Glutamatergic neuron (in vitro differentiated cells): ENCODE data around the gene UNC13D. TPM values are rescaled to one million over a fixed set of nuclear protein-coding genes. Genes with fewer than 3 reads are reported as not detected.
"Not testable (repeated sequence)": the region's sequence is repeated elsewhere in the genome, so short reads cannot be mapped to it uniquely, and the experiment has no call there.

ENCODE experiments used
- DNase-seq: peaks from one replicate; pipeline ENCODE4 v3.0.0; 2022
- H3K27ac Mint-ChIP-seq: one replicate; pipeline ENCODE4 v1.8.0; 2020; ENCODE audit warnings: mild to moderate bottlenecking, mixed read lengths, inconsistent platforms; ENCODE audit not compliant: unreplicated experiment
- H3K27me3 Mint-ChIP-seq: one replicate; pipeline ENCODE4 v1.8.0; 2020; ENCODE audit warnings: mild to moderate bottlenecking, moderate library complexity, mixed read lengths, inconsistent platforms; ENCODE audit not compliant: unreplicated experiment
- H3K36me3 Mint-ChIP-seq: one replicate; pipeline ENCODE4 v1.8.0; 2020; ENCODE audit warnings: mild to moderate bottlenecking, mixed read lengths, inconsistent platforms; ENCODE audit not compliant: unreplicated experiment
- H3K4me1 Mint-ChIP-seq: one replicate; pipeline ENCODE4 v1.8.0; 2020; ENCODE audit warnings: mild to moderate bottlenecking, low read depth, mixed read lengths, inconsistent platforms; ENCODE audit not compliant: unreplicated experiment
- H3K4me3 Mint-ChIP-seq: one replicate; pipeline ENCODE4 v1.8.0; 2020; ENCODE audit warnings: mild to moderate bottlenecking, mixed read lengths, inconsistent platforms; ENCODE audit not compliant: unreplicated experiment
- H3K9me3 Mint-ChIP-seq: one replicate; pipeline ENCODE4 v1.8.0; 2020; ENCODE audit warnings: mild to moderate bottlenecking, moderate library complexity, mixed read lengths, inconsistent platforms; ENCODE audit not compliant: unreplicated experiment
- total RNA-seq: library from RNA; stranded (reverse); fragmentation: NEBNext Ultra II Directional; extraction: Animal tissue kit (Norgen Biotek cat#: 25700); gene quantifications from one replicate; pipeline ENCODE4 v1.2.1, GENCODE V29; 2021; ENCODE audit not compliant: unreplicated experiment
- TF ChIP-seq, protein P1 (sequence below): fragments of 200-600 bp; sonication (generic); IDR thresholded peaks from one replicate; pipeline ENCODE4 v1.5.0; 2021; ENCODE audit not compliant: partially characterized antibody, unreplicated experiment

The UNC13D gene
- total RNA-seq, 1 donor from 2014 or later: 2.4 TPM

DNA sequence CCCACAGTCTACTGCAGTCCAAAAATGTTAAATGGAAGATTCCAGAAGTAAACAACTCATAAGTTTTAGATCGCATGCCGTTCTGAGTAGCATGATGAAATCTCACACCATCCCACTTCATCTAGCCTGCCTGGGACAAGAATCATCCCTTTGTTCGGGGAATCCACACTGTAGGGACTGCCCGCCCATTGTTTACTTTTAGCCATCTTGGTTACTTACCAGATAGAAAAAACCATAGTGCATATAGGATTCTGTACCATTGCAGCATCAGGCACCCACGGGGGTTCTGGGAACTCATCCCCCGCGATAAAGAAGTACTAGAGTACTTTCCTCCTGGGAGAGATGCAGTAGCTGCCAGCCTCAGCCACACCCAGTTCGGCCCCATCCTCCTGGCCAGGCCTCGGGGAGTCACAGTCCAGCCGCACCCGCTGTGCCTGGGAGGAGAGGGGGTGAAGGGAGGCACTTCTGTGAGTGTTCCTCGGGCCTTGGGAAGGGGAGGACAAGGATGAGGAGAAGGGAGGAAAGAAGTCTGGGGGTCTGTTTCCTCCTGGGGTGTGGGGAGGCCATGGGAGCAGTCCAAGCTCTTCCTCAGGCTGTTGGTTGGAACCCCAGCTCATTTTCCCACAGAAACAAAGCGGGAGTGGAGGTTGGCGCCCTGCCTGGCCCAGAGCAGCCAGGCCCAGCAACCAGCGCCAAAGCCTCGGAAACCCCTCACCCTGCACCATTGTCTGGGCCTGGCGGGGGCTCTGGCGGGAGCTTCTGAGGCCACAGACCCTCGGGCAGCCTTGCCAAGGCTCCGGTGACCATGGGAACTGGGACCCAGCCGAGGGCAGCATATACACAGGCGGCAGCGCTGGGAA is 25.3 kb upstream of the UNC13D start:
- Mint-ChIP-seq H3K27ac (no peak overlapping the region), H3K36me3 (no peaks in the 10 kb centered on the region), H3K27me3 (peaks cover 6% of the 10 kb centered on the region), H3K4me1 (peaks cover 4% of the 10 kb centered on the region), H3K9me3 (peaks cover 4% of the 10 kb centered on the region), H3K4me3 (no peak overlapping the region)
- TF ChIP-seq, protein P1, sequence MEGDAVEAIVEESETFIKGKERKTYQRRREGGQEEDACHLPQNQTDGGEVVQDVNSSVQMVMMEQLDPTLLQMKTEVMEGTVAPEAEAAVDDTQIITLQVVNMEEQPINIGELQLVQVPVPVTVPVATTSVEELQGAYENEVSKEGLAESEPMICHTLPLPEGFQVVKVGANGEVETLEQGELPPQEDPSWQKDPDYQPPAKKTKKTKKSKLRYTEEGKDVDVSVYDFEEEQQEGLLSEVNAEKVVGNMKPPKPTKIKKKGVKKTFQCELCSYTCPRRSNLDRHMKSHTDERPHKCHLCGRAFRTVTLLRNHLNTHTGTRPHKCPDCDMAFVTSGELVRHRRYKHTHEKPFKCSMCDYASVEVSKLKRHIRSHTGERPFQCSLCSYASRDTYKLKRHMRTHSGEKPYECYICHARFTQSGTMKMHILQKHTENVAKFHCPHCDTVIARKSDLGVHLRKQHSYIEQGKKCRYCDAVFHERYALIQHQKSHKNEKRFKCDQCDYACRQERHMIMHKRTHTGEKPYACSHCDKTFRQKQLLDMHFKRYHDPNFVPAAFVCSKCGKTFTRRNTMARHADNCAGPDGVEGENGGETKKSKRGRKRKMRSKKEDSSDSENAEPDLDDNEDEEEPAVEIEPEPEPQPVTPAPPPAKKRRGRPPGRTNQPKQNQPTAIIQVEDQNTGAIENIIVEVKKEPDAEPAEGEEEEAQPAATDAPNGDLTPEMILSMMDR: no peak
- no peak for DNase-seq

DNA sequence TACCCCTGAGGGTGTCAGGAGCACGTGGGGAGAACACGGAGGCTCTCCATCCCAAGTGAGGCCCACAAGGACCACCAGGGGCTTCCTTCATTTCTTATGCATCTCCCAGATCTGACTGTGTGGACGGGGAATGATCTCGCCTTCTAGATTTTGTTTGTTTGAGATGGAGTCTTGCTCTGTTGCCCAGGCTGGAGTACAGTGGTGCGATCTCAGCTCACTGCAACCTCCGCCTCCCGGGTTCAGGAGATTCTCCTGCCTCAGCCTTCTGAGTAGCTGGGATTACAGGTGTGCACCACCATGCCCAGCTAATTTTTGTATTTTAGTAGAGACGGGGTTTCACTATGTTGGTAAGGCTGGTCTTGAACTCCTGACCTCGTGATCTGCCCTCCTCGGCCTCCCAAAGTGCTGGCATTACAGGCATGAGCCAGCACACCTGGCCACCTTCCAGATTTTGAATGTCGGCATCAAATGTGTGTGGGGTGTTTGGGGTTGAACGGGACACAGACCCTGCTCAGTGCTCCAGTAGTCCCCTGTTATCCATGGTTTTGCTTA is 24.6 kb upstream of the UNC13D start:
- H3K4me1 Mint-ChIP-seq, DNase-seq, H3K27me3 Mint-ChIP-seq, H3K4me3 Mint-ChIP-seq, H3K9me3 Mint-ChIP-seq, H3K27ac Mint-ChIP-seq, H3K36me3 Mint-ChIP-seq: not testable (repeated sequence)

DNA sequence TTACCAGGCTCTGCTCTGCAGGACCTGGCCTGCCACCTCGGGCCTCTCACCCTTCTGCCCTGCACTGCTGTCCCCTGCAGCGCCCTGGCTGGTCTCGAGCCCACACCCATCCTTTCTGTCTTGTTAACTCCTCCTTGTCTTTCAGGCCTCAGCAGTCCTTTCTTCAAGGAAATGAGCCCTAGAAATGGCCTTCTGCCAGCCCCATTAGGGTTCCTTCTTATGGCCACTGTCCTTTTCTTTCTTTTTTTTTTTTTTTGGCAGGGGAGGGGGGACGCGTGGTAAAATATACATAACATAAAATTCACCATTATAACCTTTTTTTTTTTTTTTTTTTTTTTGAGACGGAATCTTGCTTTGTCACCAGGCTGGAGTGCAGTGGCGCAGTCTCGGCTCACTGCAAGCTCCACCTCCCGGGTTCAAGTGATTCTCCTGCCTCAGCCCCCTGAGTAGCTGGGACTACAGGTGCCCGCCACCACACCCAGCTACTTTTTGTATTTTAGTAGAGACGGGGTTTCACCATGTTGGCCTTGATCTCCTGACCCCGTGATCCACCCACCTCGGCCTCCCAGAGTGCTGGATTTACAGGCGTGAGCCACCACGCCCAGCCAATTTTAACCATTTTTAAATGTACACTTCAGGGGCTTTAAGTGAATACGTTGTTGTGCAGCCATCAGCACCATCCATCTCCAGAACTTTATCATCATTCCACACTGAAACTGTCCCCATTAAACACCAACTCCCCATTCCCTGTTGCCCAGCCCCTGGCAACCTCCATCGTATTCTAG is 21.4 kb upstream of the UNC13D start:
- peak overlapping the region; percentile 34 for H3K27ac Mint-ChIP-seq
- not testable (repeated sequence) for H3K9me3 Mint-ChIP-seq, DNase-seq, H3K36me3 Mint-ChIP-seq, H3K4me3 Mint-ChIP-seq, H3K27me3 Mint-ChIP-seq, H3K4me1 Mint-ChIP-seq

DNA sequence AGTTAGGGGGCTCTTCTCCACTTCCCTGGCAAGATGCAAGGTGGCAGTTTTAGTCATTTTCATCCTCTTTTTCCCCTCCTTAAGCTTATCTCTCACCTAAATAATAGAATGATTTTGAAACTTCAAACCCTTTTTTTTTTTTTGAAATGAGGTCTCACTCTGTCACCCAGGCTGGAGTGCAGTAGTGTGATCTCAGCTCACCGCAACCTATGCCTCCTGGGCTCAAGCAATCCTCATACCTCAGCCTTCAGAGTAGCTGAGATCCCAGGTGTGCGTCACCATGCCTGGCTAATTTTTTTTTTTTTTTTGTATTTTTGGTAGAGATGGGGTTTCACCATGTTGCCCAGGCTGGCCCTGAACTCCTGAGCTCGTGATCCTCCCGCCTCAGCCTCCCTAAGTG is 20.7 kb upstream of the UNC13D start:
- H3K27me3 Mint-ChIP-seq, H3K27ac Mint-ChIP-seq, H3K4me1 Mint-ChIP-seq, DNase-seq, H3K4me3 Mint-ChIP-seq, H3K9me3 Mint-ChIP-seq, H3K36me3 Mint-ChIP-seq: not testable (repeated sequence)

DNA sequence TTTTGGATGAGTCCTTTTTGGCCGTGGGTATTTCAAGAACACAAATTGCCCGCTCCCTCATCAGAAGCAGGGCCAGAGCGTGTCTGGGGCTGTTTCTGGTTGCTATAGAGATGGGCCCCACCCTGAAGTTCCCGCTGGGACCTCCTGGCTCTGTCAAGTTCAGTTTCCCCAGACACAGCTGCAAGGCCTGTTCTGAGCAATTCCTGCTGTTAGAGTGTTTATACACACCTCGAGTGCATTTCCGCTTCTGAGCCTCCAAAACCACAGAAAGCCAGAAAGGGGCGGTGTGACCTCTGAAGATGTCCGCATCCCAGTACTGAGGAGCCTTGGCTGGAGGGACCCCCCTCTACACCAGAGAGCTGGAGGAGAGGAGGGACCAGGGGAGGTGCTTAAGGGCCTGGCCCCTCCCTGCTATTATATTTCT is 20.3 kb upstream of the UNC13D start:
- no peak for DNase-seq
- Mint-ChIP-seq H3K27ac (no peak overlapping the region), H3K27me3 (peaks cover 3% of the 10 kb centered on the region), H3K4me3 (no peak overlapping the region), H3K4me1 (peaks cover 2% of the 10 kb centered on the region), H3K9me3 (peaks cover 2% of the 10 kb centered on the region), H3K36me3 (no peaks in the 10 kb centered on the region)
- TF ChIP-seq, protein P1: no peak

DNA sequence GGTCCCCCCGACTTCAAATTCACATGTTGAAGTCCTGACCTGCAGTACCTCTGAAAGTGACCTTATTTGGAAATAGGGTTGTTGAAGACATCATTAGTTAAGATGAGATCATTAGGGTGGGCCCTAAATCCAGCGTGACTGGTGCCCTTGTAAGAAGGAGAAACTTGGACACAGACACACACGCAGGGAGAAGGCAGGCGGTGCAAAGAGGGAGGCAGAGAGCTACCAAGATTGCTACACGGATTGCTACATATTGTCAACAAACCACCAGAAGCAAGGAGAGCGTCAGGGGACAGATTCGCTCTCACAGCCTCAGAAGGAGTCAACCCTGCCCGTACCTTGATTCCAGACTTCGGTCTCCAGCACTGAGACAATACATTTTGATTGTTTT is 17.7 kb upstream of the UNC13D start:
- no peaks in the 10 kb centered on the region for H3K9me3 Mint-ChIP-seq
- no peak overlapping the region for H3K4me3 Mint-ChIP-seq
- no peak overlapping the region for H3K27ac Mint-ChIP-seq
- no peak for DNase-seq
- H3K27me3 Mint-ChIP-seq: peaks cover 2% of the 10 kb centered on the region
- H3K36me3 Mint-ChIP-seq: no peaks in the 10 kb centered on the region
- peaks cover 2% of the 10 kb centered on the region for H3K4me1 Mint-ChIP-seq
- TF ChIP-seq, protein P1: no peak

DNA sequence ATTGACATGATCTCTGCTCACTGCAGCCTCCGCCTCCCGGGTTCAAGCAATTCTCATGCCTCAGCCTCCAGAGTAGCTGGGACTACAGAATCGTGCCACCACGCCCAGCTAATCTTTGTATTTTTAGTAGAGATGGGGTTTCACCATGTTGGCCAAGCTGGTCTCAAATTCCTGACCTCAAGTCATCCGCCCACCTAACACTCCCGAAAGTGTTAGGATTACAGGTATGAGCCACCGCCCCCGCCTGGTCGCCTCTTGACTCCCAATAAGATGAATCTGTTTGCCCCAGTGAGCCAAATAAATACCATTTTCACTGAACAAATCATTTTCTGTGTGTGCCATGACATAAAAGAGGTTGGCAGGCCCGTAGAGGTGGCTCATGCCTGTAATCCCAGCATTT is 15.2 kb upstream of the UNC13D start:
- not testable (repeated sequence) for H3K36me3 Mint-ChIP-seq, DNase-seq, H3K4me1 Mint-ChIP-seq, H3K9me3 Mint-ChIP-seq, H3K27ac Mint-ChIP-seq, H3K27me3 Mint-ChIP-seq, H3K4me3 Mint-ChIP-seq
